HEK293 (cell line): ENCODE data around the gene LUZP2.

ENCODE experiments used
- CTCF ChIA-PET: fragments of 350-600 bp; formaldehyde crosslinking; extraction: SDS; loops from one replicate; lab custom pipeline; 2021; ENCODE audit warnings: antibody characterized with exemption; lab: Yijun Ruan, JAX
- POLR2A ChIA-PET: fragments of 300-600 bp; formaldehyde crosslinking; extraction: SDS; loops from one replicate; lab custom pipeline; 2020; ENCODE audit warnings: antibody characterized with exemption, inconsistent platforms; lab: Yijun Ruan, JAX
- H3K27ac ChIP-seq: fragments of 200-500 bp; sonication (Bioruptor generic); 2 replicates; pipeline ENCODE4 v1.5.1; 2014; ENCODE audit warnings: low read depth, low read length, control low read depth, inconsistent platforms; ENCODE audit errors: extremely low read depth
- H3K36me3 ChIP-seq, 2 experiments: fragments of 200-500 bp in 1 of 2; sonication (Bioruptor generic) in 1 of 2; 1 replicate in 1 of 2; 2 replicates in 1 of 2; pipeline ENCODE4 v1.5.1; 2014 to 2017; ENCODE audit warnings: inconsistent platforms in 2 of 2, low read length in 2 of 2; ENCODE audit not compliant: control insufficient read depth in 2 of 2, insufficient read depth in 1 of 2
- H3K4me1 ChIP-seq: fragments of 200-500 bp; sonication (Bioruptor generic); 2 replicates; pipeline ENCODE4 v1.5.1; 2014; ENCODE audit warnings: mild to moderate bottlenecking, low read length, inconsistent platforms; ENCODE audit not compliant: control insufficient read depth, insufficient read depth
- H3K4me3 ChIP-seq: 2 replicates; pipeline ENCODE4 v1.5.1; 2011; ENCODE audit warnings: low read depth, mild to moderate bottlenecking, control low read depth, low read length, moderate library complexity
- H3K9me3 ChIP-seq: fragments of 200-500 bp; sonication (Bioruptor generic); 2 replicates; pipeline ENCODE4 v1.5.1; 2014; ENCODE audit warnings: low read depth, low read length, inconsistent platforms; ENCODE audit not compliant: control insufficient read depth, insufficient read depth
- FEZF1 ChIP-seq: fragments of 450-650 bp; formaldehyde crosslinking; IDR thresholded peaks from 2 replicates; pipeline ENCODE4 v1.5.1; 2016; ENCODE audit warnings: missing biosample characterization, missing genetic modification characterization
- KLF7 ChIP-seq: fragments of 450-650 bp; formaldehyde crosslinking; IDR thresholded peaks from 2 replicates; pipeline ENCODE4 v1.5.1; 2016; ENCODE audit warnings: missing biosample characterization, missing genetic modification characterization, borderline replicate concordance
- PATZ1 ChIP-seq: fragments of 450-650 bp; formaldehyde crosslinking; IDR thresholded peaks from 2 replicates; pipeline ENCODE4 v1.5.1; 2016; ENCODE audit warnings: missing biosample characterization, missing genetic modification characterization
- PRDM10 ChIP-seq: fragments of 450-650 bp; formaldehyde crosslinking; IDR thresholded peaks from 2 replicates; pipeline ENCODE4 v1.5.1; 2016; ENCODE audit warnings: missing biosample characterization, missing genetic modification characterization
- RBAK ChIP-seq: fragments of 450-650 bp; formaldehyde crosslinking; IDR thresholded peaks from 2 replicates; pipeline ENCODE4 v1.5.1; 2016; ENCODE audit warnings: missing biosample characterization, missing genetic modification characterization
- SCRT1 ChIP-seq: fragments of 450-650 bp; formaldehyde crosslinking; IDR thresholded peaks from 2 replicates; pipeline ENCODE4 v1.5.1; 2016; ENCODE audit warnings: missing biosample characterization, missing genetic modification characterization, borderline replicate concordance
- TCF7L2 ChIP-seq: IDR thresholded peaks from 2 replicates; pipeline ENCODE4 v1.6.1; 2011; ENCODE audit warnings: low read depth, mild to moderate bottlenecking, inconsistent platforms, low read length, moderate library complexity, borderline replicate concordance
- ZBTB17 ChIP-seq: fragments of 450-650 bp; formaldehyde crosslinking; IDR thresholded peaks from 2 replicates; pipeline ENCODE4 v1.5.1; 2016; ENCODE audit warnings: missing biosample characterization, missing genetic modification characterization
- ZNF157 ChIP-seq: fragments of 450-650 bp; formaldehyde crosslinking; IDR thresholded peaks from 2 replicates; pipeline ENCODE4 v1.5.1; 2016; ENCODE audit warnings: missing biosample characterization, missing genetic modification characterization
- ZNF24 ChIP-seq: fragments of 450-650 bp; formaldehyde crosslinking; IDR thresholded peaks from 2 replicates; pipeline ENCODE4 v1.5.1; 2016; ENCODE audit warnings: missing biosample characterization, missing genetic modification characterization
- ZNF514 ChIP-seq: fragments of 450-650 bp; formaldehyde crosslinking; IDR thresholded peaks from 2 replicates; pipeline ENCODE4 v1.5.1; 2016; ENCODE audit warnings: missing biosample characterization, missing genetic modification characterization
- ZNF558 ChIP-seq: fragments of 450-650 bp; formaldehyde crosslinking; IDR thresholded peaks from 2 replicates; pipeline ENCODE4 v1.5.1; 2016; ENCODE audit warnings: missing biosample characterization, missing genetic modification characterization
- ZNF571 ChIP-seq: fragments of 450-650 bp; formaldehyde crosslinking; IDR thresholded peaks from 2 replicates; pipeline ENCODE4 v1.5.0; 2017; ENCODE audit warnings: missing biosample characterization, missing genetic modification characterization
- ZNF658 ChIP-seq: fragments of 450-650 bp; formaldehyde crosslinking; IDR thresholded peaks from 2 replicates; pipeline ENCODE4; 2016; ENCODE audit warnings: missing biosample characterization, missing genetic modification characterization
- ZNF670 ChIP-seq: fragments of 450-650 bp; formaldehyde crosslinking; IDR thresholded peaks from 2 replicates; pipeline ENCODE4 v1.5.1; 2016; ENCODE audit warnings: missing biosample characterization, missing genetic modification characterization, low read depth
- ZNF677 ChIP-seq: fragments of 450-650 bp; IDR thresholded peaks from 2 replicates; pipeline ENCODE4 v1.5.0; 2018; ENCODE audit warnings: missing biosample characterization, mild to moderate bottlenecking, missing genetic modification characterization, moderate library complexity
- ZNF830 ChIP-seq: fragments of 450-650 bp; IDR thresholded peaks from 2 replicates; pipeline ENCODE4 v1.5.0; 2018; ENCODE audit warnings: missing biosample characterization, missing genetic modification characterization, low read depth, mild to moderate bottlenecking, moderate library complexity
- TF ChIP-seq, protein P1 (sequence below): fragments of 450-650 bp; formaldehyde crosslinking; IDR thresholded peaks from 2 replicates; pipeline ENCODE4 v1.5.1; 2016; ENCODE audit warnings: missing biosample characterization, missing genetic modification characterization
- TF ChIP-seq, protein P2 (sequence below): fragments of 450-650 bp; formaldehyde crosslinking; IDR thresholded peaks from 2 replicates; pipeline ENCODE4 v1.5.1; 2017; ENCODE audit warnings: missing biosample characterization, missing genetic modification characterization
- TF ChIP-seq, protein P3 (sequence below): sonication (generic); formaldehyde crosslinking; IDR thresholded peaks from 2 replicates; pipeline ENCODE4 v1.8.1; 2022; ENCODE audit warnings: mild to moderate bottlenecking, moderate library complexity, missing genetic modification reagents

The LUZP2 gene

GRCh38 chr11:24645563-24645962 is 148.7 kb downstream of the LUZP2 start:
- Histone ChIP-seq H3K4me3 (no peak overlapping the region), H3K27ac (no peak overlapping the region), H3K4me1 (no peaks in the 10 kb centered on the region), H3K9me3 (no peaks in the 10 kb centered on the region), H3K36me3 (no peaks in the 10 kb centered on the region)
- TF ChIP-seq FEZF1 (tag by site-specific recombination) (no peak), ZNF24 (no peak), ZNF558 (tag by site-specific recombination) (no peak), ZNF157 (tag by site-specific recombination) (no peak), ZNF658 (tag by site-specific recombination) (no peak), ZNF830 (tag by site-specific recombination) (no peak), ZBTB17 (tag by site-specific recombination) (no peak), ZNF677 (tag by site-specific recombination) (no peak)
- ChIA-PET POLR2A (no interaction called here), CTCF (no interaction called here)

DNA sequence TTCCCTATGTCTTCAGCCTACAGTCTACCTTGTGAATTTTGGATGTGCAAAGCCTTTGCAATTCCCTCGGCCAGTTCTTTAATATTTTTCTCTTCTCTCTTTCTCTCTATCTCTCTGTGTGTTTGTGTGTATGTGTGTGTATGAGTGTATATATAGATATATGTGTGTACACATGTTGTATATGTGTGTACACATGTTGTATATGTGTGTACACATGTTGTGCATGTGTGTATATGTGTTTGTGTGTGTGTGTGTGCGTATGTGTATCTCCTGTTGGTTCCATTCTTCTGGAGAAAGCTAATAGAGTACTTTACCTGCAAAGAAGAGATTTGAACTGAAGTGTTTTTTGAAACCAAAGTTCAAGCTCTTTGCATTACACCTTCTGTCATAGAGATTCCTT is 155.0 kb downstream of the LUZP2 start:
- no peaks in the 10 kb centered on the region for H3K4me1 ChIP-seq
- no peak overlapping the region for H3K4me3 ChIP-seq
- TF ChIP-seq ZNF514 (tag by site-specific recombination), result no peak
- no peak for TF ChIP-seq SCRT1 (tag by site-specific recombination)
- ChIA-PET CTCF (interaction anchor here (0.6 kb wide), 1 partner anchor 22 kb away, joined by 3 read pairs; no protein-coding TSS in a partner anchor), POLR2A (no interaction called here)
- H3K36me3 ChIP-seq, result no peaks in the 10 kb centered on the region
- H3K27ac ChIP-seq, result no peak overlapping the region
- H3K9me3 ChIP-seq, result no peaks in the 10 kb centered on the region

DNA sequence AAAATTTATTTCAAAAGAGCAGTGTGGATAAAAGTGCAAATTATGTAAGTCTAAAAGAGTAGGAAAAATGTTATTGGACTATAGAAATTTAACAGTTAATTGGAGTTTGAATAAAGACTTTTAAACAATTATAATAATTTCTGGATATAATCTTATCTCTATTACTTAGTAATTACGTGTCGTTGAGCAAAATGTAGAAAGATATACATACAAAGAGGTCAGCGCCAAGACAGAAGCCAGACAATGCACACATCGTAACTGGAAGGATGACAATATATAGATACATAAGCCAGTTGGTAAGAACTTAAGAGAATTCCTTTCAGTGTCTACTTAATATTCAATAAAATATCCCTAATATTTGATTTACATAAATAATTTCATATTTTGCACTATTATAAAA is 157.0 kb downstream of the LUZP2 start:
- POLR2A ChIA-PET, result no interaction called here
- TF ChIP-seq ZNF571 (tag by site-specific recombination), result no peak
- TF ChIP-seq TCF7L2, result no peak
- TF ChIP-seq, protein P1, sequence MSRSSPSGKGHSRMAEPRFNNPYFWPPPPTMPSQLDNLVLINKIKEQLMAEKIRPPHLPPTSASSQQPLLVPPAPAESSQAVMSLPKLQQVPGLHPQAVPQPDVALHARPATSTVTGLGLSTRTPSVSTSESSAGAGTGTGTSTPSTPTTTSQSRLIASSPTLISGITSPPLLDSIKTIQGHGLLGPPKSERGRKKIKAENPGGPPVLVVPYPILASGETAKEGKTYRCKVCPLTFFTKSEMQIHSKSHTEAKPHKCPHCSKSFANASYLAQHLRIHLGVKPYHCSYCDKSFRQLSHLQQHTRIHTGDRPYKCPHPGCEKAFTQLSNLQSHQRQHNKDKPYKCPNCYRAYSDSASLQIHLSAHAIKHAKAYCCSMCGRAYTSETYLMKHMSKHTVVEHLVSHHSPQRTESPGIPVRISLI (tag by site-specific recombination), result no peak
- TF ChIP-seq, protein P2, sequence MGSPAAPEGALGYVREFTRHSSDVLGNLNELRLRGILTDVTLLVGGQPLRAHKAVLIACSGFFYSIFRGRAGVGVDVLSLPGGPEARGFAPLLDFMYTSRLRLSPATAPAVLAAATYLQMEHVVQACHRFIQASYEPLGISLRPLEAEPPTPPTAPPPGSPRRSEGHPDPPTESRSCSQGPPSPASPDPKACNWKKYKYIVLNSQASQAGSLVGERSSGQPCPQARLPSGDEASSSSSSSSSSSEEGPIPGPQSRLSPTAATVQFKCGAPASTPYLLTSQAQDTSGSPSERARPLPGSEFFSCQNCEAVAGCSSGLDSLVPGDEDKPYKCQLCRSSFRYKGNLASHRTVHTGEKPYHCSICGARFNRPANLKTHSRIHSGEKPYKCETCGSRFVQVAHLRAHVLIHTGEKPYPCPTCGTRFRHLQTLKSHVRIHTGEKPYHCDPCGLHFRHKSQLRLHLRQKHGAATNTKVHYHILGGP (tag by site-specific recombination), result no peak
- no peak for TF ChIP-seq ZNF830 (tag by site-specific recombination)
- TF ChIP-seq PATZ1, result no peak
- TF ChIP-seq KLF7, result no peak
- no peak for TF ChIP-seq RBAK (tag by site-specific recombination)
- TF ChIP-seq PRDM10 (tag by site-specific recombination), result no peak
- TF ChIP-seq ZNF670 (tag by site-specific recombination), result no peak
- TF ChIP-seq, protein P3, sequence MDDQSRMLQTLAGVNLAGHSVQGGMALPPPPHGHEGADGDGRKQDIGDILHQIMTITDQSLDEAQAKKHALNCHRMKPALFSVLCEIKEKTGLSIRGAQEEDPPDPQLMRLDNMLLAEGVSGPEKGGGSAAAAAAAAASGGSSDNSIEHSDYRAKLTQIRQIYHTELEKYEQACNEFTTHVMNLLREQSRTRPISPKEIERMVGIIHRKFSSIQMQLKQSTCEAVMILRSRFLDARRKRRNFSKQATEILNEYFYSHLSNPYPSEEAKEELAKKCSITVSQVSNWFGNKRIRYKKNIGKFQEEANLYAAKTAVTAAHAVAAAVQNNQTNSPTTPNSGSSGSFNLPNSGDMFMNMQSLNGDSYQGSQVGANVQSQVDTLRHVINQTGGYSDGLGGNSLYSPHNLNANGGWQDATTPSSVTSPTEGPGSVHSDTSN, result no peak
- no peaks in the 10 kb centered on the region for H3K36me3 ChIP-seq
- no peaks in the 10 kb centered on the region for H3K9me3 ChIP-seq
- CTCF ChIA-PET, result no interaction called here
- H3K4me1 ChIP-seq, result no peaks in the 10 kb centered on the region
- H3K4me3 ChIP-seq, result no peak overlapping the region
- no peak overlapping the region for H3K27ac ChIP-seq
